SKM-1 (cell line): ENCODE results near the gene TBRG4.

ENCODE experiments used
- DNase-seq: peaks from one replicate; lab custom pipeline; 2025; ENCODE audit not compliant: unreplicated experiment; lab: John Stamatoyannopoulos, UW

Gene TBRG4

GRCh38 chr7:45145881-45146280, 34.4 kb upstream of the TBRG4 start:
- DNase-seq: no peak

GRCh38 chr7:45143616-45144015, 32.1 kb upstream of the TBRG4 start:
- DNase-seq: no peak

GRCh38 chr7:45140827-45141226, 29.3 kb upstream of the TBRG4 start:
- peak; percentile 24 for DNase-seq

GRCh38 chr7:45138433-45139267, 27.2 kb upstream of the TBRG4 start:
- no peak for DNase-seq

GRCh38 chr7:45136106-45137060, 24.9 kb upstream of the TBRG4 start:
- DNase-seq: peak; percentile 59

- DNase-seq: no peak
Measured at GRCh38 chr7:45133877-45134276, 22.4 kb upstream of the TBRG4 start.

- DNase-seq: no peak
Measured at GRCh38 chr7:45133352-45133751, 21.9 kb upstream of the TBRG4 start.

GRCh38 chr7:45132708-45133320, 21.3 kb upstream of the TBRG4 start:
- DNase-seq: no peak

- DNase-seq: no peak
Measured at GRCh38 chr7:45131891-45132290, 20.4 kb upstream of the TBRG4 start.

- DNase-seq: no peak
Measured at GRCh38 chr7:45130910-45131309, 19.4 kb upstream of the TBRG4 start.

GRCh38 chr7:45129906-45130305, 18.4 kb upstream of the TBRG4 start:
- no peak for DNase-seq

- no peak for DNase-seq
Measured at GRCh38 chr7:45129181-45129800, 17.8 kb upstream of the TBRG4 start.

- DNase-seq: no peak
Measured at GRCh38 chr7:45126920-45127319, 15.4 kb upstream of the TBRG4 start.

GRCh38 chr7:45126201-45126600, 14.7 kb upstream of the TBRG4 start:
- DNase-seq: no peak

- DNase-seq: no peak
Measured at GRCh38 chr7:45125193-45125904, 13.9 kb upstream of the TBRG4 start.

- no peak for DNase-seq
Measured at GRCh38 chr7:45123913-45124710, 12.6 kb upstream of the TBRG4 start.

GRCh38 chr7:45122975-45123860, 11.7 kb upstream of the TBRG4 start:
- no peak for DNase-seq

GRCh38 chr7:45119550-45119949, 8.1 kb upstream of the TBRG4 start:
- DNase-seq: no peak

GRCh38 chr7:45118889-45119331, 7.4 kb upstream of the TBRG4 start:
- DNase-seq: no peak
